Neural cell (in vitro differentiated cells): Measurements from ENCODE around the gene DCTN4. TPM values are rescaled to one million over a fixed set of nuclear protein-coding genes. Genes with fewer than 3 reads are reported as not detected.

Experiments
- H2AFZ ChIP-seq: fragments of 200-600, 300-800 bp; sonication (generic), shearing (Covaris generic); 2 replicates; pipeline ENCODE4 v1.6.0; 2014; ENCODE audit warnings: low read depth, mild to moderate bottlenecking, antibody characterized with exemption, low read length, moderate library complexity
- H3F3A ChIP-seq: fragments of 200-600 bp; shearing (Covaris generic); 2 replicates; pipeline ENCODE4 v1.6.1; 2016; ENCODE audit warnings: mild to moderate bottlenecking, moderate library complexity, mixed read lengths, antibody characterized with exemption, low read length; ENCODE audit not compliant: insufficient read depth, poor library complexity, severe bottlenecking
- H3K27ac ChIP-seq: fragments of 200-600, 300-800 bp; sonication (generic), shearing (Covaris generic); 2 replicates; pipeline ENCODE4 v1.5.1; 2014; ENCODE audit warnings: mild to moderate bottlenecking, low read length, moderate library complexity
- H3K27me3 ChIP-seq: fragments of 300-800, 200-600 bp; sonication (generic), shearing (Covaris generic); 2 replicates; pipeline ENCODE4 v1.6.0; 2014; ENCODE audit warnings: mild to moderate bottlenecking, low read depth, low read length, moderate library complexity; ENCODE audit not compliant: insufficient read depth
- H3K36me3 ChIP-seq: fragments of 300-800, 200-600 bp; sonication (generic), shearing (Covaris generic); 2 replicates; pipeline ENCODE4 v1.5.1; 2014; ENCODE audit warnings: mild to moderate bottlenecking, antibody characterized with exemption, low read length, moderate library complexity; ENCODE audit not compliant: insufficient read depth
- H3K4me2 ChIP-seq: fragments of 300-800, 200-600 bp; sonication (generic), shearing (Covaris generic); 2 replicates; pipeline ENCODE4 v1.6.0; 2014; ENCODE audit warnings: mild to moderate bottlenecking, low read length
- H3K4me3 ChIP-seq: fragments of 300-800, 200-600 bp; sonication (generic), shearing (Covaris generic); 2 replicates; pipeline ENCODE4 v1.5.1; 2014; ENCODE audit warnings: mild to moderate bottlenecking, low read length, moderate library complexity
- H3K79me2 ChIP-seq: fragments of 200-600 bp; shearing (Covaris generic); replicated peaks from 2 replicates; pipeline ENCODE4 v1.6.0; 2014; ENCODE audit warnings: mild to moderate bottlenecking, low read length, moderate library complexity; ENCODE audit not compliant: insufficient read depth
- H3K9ac ChIP-seq: fragments of 300-800, 200-600 bp; sonication (generic), shearing (Covaris generic); 2 replicates; pipeline ENCODE4 v1.6.1; 2016; ENCODE audit warnings: mild to moderate bottlenecking, low read length, mixed read lengths
- H3K9me2 ChIP-seq: fragments of 200-600 bp; shearing (Covaris generic); 2 replicates; pipeline ENCODE4 v1.6.1; 2016; ENCODE audit warnings: mild to moderate bottlenecking, low read length, mixed read lengths; ENCODE audit not compliant: insufficient read depth
- H3K9me3 ChIP-seq: fragments of 200-600, 300-800 bp; sonication (generic), shearing (Covaris generic); 2 replicates; pipeline ENCODE4 v1.6.1; 2016; ENCODE audit warnings: mild to moderate bottlenecking, mixed run types, low read length, moderate library complexity, mixed read lengths
- H4K20me1 ChIP-seq: fragments of 200-600 bp; shearing (Covaris generic); 2 replicates; pipeline ENCODE4 v1.6.1; 2016; ENCODE audit warnings: mild to moderate bottlenecking, mixed run types; ENCODE audit not compliant: insufficient read depth
- EP300 ChIP-seq: fragments of 450-650 bp; conservative IDR thresholded peaks from 2 replicates; pipeline ENCODE4 v1.6.1; 2014; ENCODE audit warnings: antibody characterized with exemption, mild to moderate bottlenecking, moderate library complexity; ENCODE audit not compliant: poor library complexity, severe bottlenecking
- EZH2 ChIP-seq: fragments of 200-600, 300-800 bp; shearing (Covaris generic), sonication (generic); IDR thresholded peaks from 2 replicates; pipeline ENCODE4 v1.6.1; 2014; ENCODE audit warnings: antibody characterized with exemption, low read length, borderline replicate concordance, mild to moderate bottlenecking; ENCODE audit not compliant: insufficient read depth, poor library complexity, severe bottlenecking
- MXI1 ChIP-seq: fragments of 450-650 bp; conservative IDR thresholded peaks from 2 replicates; pipeline ENCODE4 v1.6.1; 2014; ENCODE audit warnings: antibody characterized with exemption, mild to moderate bottlenecking; ENCODE audit not compliant: poor library complexity, severe bottlenecking
- POLR2AphosphoS5 ChIP-seq: IDR thresholded peaks from 2 replicates; pipeline ENCODE4 v1.6.1; 2012
- RAD21 ChIP-seq: fragments of 450-650 bp; conservative IDR thresholded peaks from 2 replicates; pipeline ENCODE4 v1.6.1; 2014; ENCODE audit warnings: antibody characterized with exemption, mild to moderate bottlenecking, moderate library complexity
- SMC3 ChIP-seq: fragments of 450-650 bp; conservative IDR thresholded peaks from 2 replicates; pipeline ENCODE4 v1.6.1; 2014; ENCODE audit warnings: antibody characterized with exemption, mild to moderate bottlenecking, moderate library complexity; ENCODE audit not compliant: poor library complexity
- TAF1 ChIP-seq: IDR thresholded peaks from 2 replicates; pipeline ENCODE4 v1.6.1; 2012; ENCODE audit warnings: low read depth
- polyA plus RNA-seq: library from polyadenylated mRNA; depleted of rRNA; stranded (reverse); fragments of >200 nt; gene quantifications from 2 replicates; pipeline ENCODE4 v1.2.3, GENCODE V29; 2014
- TF ChIP-seq, protein P1 (sequence below): fragments of 450-650 bp; IDR thresholded peaks from 2 replicates; pipeline ENCODE4 v1.5.1; 2014; ENCODE audit warnings: antibody characterized with exemption, mild to moderate bottlenecking, moderate library complexity; ENCODE audit not compliant: poor library complexity, severe bottlenecking
- TF ChIP-seq, protein P2 (sequence below): IDR thresholded peaks from 2 replicates; pipeline ENCODE4 v1.6.1; 2012; ENCODE audit warnings: borderline replicate concordance

The DCTN4 gene
- polyA plus RNA-seq, 1 donor from 2014 or later = 117 TPM

DNA sequence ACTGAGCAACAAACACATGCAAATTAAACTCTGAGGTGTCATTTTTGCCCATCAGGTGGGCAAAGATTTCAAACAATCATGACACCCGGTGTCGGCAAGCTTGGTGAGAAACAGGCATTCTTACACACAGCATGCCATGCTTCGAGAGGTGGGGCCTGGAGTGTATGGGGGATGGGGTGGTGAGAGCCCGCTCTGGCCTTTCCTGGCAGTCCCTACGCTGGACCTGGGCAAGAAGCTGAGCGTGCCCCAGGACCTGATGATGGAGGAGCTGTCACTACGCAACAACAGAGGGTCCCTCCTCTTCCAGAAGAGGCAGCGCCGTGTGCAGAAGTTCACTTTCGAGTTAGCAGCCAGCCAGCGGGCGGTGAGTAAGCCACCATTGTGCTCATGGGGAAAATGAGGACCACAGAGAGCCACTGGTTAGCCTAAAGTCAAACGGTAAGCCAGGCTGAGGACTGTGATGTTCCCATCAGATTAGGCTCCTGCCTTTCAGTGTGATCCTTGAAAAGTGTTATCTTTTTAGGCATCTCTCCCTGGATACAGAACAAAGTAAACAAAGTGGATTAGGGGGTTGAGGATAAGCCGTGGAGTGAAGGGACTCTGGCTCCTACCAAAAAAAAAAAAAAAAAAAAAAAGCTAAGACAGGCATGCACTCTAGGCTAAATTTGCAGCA is 88.4 kb downstream of the DCTN4 start:
- Histone ChIP-seq H3K27me3 (peaks cover 30% of the 10 kb centered on the region), H3K36me3 (no peaks in the 10 kb centered on the region), H3K4me3 (no peak overlapping the region), H3F3A (no peaks in the 10 kb centered on the region), H3K9me3 (no peaks in the 10 kb centered on the region), H3K9ac (no peak overlapping the region), H3K27ac (no peak overlapping the region), H4K20me1 (no peaks in the 10 kb centered on the region), H3K9me2 (no peaks in the 10 kb centered on the region), H2AFZ (no peak overlapping the region), H3K4me2 (no peak overlapping the region), H3K79me2 (no peaks in the 10 kb centered on the region)
- TF ChIP-seq, protein P1, sequence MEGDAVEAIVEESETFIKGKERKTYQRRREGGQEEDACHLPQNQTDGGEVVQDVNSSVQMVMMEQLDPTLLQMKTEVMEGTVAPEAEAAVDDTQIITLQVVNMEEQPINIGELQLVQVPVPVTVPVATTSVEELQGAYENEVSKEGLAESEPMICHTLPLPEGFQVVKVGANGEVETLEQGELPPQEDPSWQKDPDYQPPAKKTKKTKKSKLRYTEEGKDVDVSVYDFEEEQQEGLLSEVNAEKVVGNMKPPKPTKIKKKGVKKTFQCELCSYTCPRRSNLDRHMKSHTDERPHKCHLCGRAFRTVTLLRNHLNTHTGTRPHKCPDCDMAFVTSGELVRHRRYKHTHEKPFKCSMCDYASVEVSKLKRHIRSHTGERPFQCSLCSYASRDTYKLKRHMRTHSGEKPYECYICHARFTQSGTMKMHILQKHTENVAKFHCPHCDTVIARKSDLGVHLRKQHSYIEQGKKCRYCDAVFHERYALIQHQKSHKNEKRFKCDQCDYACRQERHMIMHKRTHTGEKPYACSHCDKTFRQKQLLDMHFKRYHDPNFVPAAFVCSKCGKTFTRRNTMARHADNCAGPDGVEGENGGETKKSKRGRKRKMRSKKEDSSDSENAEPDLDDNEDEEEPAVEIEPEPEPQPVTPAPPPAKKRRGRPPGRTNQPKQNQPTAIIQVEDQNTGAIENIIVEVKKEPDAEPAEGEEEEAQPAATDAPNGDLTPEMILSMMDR = no peak
- TF ChIP-seq EZH2 = no peak
- no peak for TF ChIP-seq MXI1
- no peak for TF ChIP-seq EP300
- no peak for TF ChIP-seq RAD21
- TF ChIP-seq, protein P2, sequence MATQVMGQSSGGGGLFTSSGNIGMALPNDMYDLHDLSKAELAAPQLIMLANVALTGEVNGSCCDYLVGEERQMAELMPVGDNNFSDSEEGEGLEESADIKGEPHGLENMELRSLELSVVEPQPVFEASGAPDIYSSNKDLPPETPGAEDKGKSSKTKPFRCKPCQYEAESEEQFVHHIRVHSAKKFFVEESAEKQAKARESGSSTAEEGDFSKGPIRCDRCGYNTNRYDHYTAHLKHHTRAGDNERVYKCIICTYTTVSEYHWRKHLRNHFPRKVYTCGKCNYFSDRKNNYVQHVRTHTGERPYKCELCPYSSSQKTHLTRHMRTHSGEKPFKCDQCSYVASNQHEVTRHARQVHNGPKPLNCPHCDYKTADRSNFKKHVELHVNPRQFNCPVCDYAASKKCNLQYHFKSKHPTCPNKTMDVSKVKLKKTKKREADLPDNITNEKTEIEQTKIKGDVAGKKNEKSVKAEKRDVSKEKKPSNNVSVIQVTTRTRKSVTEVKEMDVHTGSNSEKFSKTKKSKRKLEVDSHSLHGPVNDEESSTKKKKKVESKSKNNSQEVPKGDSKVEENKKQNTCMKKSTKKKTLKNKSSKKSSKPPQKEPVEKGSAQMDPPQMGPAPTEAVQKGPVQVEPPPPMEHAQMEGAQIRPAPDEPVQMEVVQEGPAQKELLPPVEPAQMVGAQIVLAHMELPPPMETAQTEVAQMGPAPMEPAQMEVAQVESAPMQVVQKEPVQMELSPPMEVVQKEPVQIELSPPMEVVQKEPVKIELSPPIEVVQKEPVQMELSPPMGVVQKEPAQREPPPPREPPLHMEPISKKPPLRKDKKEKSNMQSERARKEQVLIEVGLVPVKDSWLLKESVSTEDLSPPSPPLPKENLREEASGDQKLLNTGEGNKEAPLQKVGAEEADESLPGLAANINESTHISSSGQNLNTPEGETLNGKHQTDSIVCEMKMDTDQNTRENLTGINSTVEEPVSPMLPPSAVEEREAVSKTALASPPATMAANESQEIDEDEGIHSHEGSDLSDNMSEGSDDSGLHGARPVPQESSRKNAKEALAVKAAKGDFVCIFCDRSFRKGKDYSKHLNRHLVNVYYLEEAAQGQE = no peak
- no peak for TF ChIP-seq POLR2AphosphoS5
- no peak for TF ChIP-seq TAF1
- no peak for TF ChIP-seq SMC3

DNA sequence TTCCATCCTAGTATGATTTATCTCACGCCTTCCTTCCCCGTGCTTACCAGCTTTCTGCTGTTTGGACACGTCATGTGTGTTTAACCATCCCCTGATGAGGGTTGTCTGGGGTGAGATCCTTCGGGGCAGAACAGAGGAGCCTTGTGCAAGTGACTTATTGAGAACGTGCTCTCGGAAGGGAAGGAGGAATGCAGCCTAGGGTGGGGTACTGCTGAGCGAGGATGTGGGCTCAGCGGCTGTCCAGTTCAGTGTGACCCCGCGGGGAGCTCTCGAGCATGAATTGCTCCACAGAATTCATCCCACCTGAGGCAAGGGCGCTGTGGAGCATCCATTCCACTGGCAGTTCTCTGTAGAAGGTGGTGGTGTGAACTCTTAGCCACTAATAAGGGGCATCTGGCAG is 93.8 kb downstream of the DCTN4 start:
- Histone ChIP-seq H3K79me2 (no peaks in the 10 kb centered on the region), H3K27me3 (no peaks in the 10 kb centered on the region), H3K9me3 (no peaks in the 10 kb centered on the region), H2AFZ (no peak overlapping the region), H3K27ac (no peak overlapping the region), H3K4me2 (no peak overlapping the region), H3K9ac (no peak overlapping the region), H3F3A (no peaks in the 10 kb centered on the region), H3K36me3 (no peaks in the 10 kb centered on the region), H4K20me1 (no peaks in the 10 kb centered on the region), H3K9me2 (no peaks in the 10 kb centered on the region), H3K4me3 (no peak overlapping the region)
- TF ChIP-seq EP300 = no peak
- TF ChIP-seq, protein P2 = no peak
- TF ChIP-seq, protein P1 = no peak
- TF ChIP-seq MXI1 = no peak
- no peak for TF ChIP-seq SMC3
- TF ChIP-seq TAF1 = no peak
- no peak for TF ChIP-seq POLR2AphosphoS5
- no peak for TF ChIP-seq EZH2
- no peak for TF ChIP-seq RAD21
